H7 (cell line): Measurements from ENCODE around the gene FAM184B. TPM values are rescaled to one million over a fixed set of nuclear protein-coding genes. Genes with fewer than 3 reads are reported as not detected.

ENCODE experiments used
- DNase-seq: peaks from one replicate; pipeline ENCODE4 v3.0.0; 2012
- H3K27me3 ChIP-seq: 2 replicates; pipeline ENCODE4 v1.6.0; 2011; ENCODE audit warnings: mild to moderate bottlenecking, low read length; ENCODE audit not compliant: control insufficient read depth, insufficient read depth
- H3K36me3 ChIP-seq: replicated peaks from 2 replicates; pipeline ENCODE4 v1.5.1; 2011; ENCODE audit warnings: low read length; ENCODE audit not compliant: control insufficient read depth, insufficient read depth
- H3K4me3 ChIP-seq: 2 replicates; pipeline ENCODE4 v1.5.1; 2011; ENCODE audit warnings: low read depth, mild to moderate bottlenecking, control low read depth, low read length, moderate library complexity; ENCODE audit not compliant: insufficient read depth
- total RNA-seq: library from RNA; depleted of rRNA; stranded (reverse); fragments of >200 nt; shearing (Covaris generic); gene quantifications from 2 replicates; pipeline ENCODE4 v1.2.3, GENCODE V29; 2014

Gene FAM184B
- total RNA-seq, 1 experiment from 2014 or later, result not detected

GRCh38 chr4:17763416-17763815, 18.0 kb downstream of the FAM184B start:
- no peaks in the 10 kb centered on the region for H3K36me3 ChIP-seq
- H3K27me3 ChIP-seq, result no peaks in the 10 kb centered on the region
- H3K4me3 ChIP-seq, result no peak overlapping the region
- no peak for DNase-seq

DNA sequence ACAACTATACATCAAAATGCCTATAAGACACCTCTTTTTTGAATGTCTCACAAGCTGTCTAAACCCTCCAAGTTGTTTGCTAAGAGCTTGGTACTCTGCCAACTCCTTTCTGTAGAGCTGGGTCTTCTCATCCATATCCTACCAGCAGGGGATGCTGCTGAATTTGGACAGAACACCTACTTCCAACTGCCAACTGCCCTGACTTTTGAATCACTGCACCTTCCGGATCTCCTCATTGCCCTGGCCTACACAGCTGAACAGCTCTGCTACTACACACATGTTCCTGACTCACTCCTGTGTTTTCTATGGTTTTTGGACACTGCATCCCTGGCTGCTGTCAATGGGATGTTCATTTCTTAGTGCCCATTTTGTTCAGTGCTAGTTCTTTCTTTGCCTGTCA, 18.7 kb downstream of the FAM184B start:
- no peaks in the 10 kb centered on the region for H3K27me3 ChIP-seq
- no peak overlapping the region for H3K4me3 ChIP-seq
- DNase-seq, result no peak
- no peaks in the 10 kb centered on the region for H3K36me3 ChIP-seq

DNA sequence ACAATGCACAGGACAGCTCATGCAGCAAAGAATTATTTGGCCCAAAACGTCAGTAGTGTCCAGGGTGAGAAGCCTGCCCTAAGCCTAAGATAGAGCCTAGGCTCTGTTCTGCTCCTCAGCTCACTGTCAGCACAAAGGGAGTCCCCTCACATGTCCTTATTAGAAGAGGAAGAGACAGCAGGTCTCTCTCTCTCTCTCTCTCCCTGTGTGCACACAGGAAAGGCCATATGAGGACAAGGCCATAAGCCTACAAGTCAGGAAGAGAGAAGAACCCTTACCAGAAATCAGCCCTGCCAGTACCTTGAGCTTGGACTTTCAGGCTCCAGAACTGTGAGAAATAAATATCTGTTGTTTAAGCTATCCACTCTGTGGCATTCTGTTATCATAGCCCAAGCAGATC, 20.4 kb downstream of the FAM184B start:
- Histone ChIP-seq H3K36me3 (no peaks in the 10 kb centered on the region), H3K4me3 (no peak overlapping the region), H3K27me3 (no peaks in the 10 kb centered on the region)
- no peak for DNase-seq

DNA sequence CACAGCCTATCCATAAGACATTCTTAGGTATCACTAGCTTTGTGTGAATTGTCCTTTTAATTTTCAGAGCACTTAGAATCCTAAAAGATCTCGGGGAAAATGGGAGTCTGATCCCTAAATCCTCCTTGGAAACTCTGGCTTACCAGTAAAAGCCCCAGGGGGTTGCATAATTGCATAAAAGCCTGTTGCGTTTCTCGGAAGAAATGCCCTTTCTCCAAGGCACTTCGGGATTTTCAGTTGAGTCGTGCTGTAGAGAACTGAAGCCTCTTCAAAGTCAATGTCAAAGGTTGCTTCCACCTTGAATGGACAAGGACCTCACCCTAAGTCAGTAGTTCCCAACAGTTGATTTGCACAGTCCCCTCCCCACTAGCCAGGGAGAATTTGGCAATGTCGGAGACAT, 20.8 kb downstream of the FAM184B start:
- H3K4me3 ChIP-seq, result no peak overlapping the region

DNA sequence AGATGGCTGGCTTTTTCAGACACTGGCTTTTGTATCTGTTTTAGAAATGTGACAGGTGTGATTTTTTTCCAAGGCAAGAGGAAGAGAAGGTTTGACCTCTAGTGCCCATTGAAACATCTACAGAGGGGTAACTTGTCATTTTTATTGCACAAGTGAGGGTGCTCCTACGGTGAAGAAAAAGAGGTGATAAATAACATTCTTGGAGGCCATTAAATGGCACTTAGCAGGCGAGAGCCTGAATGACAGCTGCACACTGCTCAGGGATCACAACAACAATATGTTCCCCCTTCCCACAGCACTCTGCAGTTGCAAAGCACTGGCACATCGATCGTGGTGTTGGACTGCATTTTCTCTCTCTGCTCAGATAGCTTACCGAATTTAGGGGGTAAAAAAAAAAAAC, 22.9 kb downstream of the FAM184B start:
- Histone ChIP-seq H3K36me3 (no peaks in the 10 kb centered on the region), H3K27me3 (no peaks in the 10 kb centered on the region), H3K4me3 (no peak overlapping the region)
- no peak for DNase-seq

More for the DNA sequence above, 20.8 kb downstream of the FAM184B start:
- Histone ChIP-seq H3K27me3 (no peaks in the 10 kb centered on the region), H3K36me3 (no peaks in the 10 kb centered on the region)
- DNase-seq, result peak; percentile 56

GRCh38 chr4:17757621-17758020, 23.8 kb downstream of the FAM184B start:
- no peaks in the 10 kb centered on the region for H3K27me3 ChIP-seq

GRCh38 chr4:17753646-17754045, 27.8 kb downstream of the FAM184B start:
- no peaks in the 10 kb centered on the region for H3K36me3 ChIP-seq
- H3K27me3 ChIP-seq, result no peaks in the 10 kb centered on the region
- DNase-seq, result no peak
- H3K4me3 ChIP-seq, result no peak overlapping the region

More at GRCh38 chr4:17757621-17758020, 23.8 kb downstream of the FAM184B start:
- Histone ChIP-seq H3K4me3 (no peak overlapping the region), H3K36me3 (no peaks in the 10 kb centered on the region)
- DNase-seq, result no peak

- Histone ChIP-seq H3K36me3 (no peaks in the 10 kb centered on the region), H3K27me3 (no peaks in the 10 kb centered on the region), H3K4me3 (no peak overlapping the region)
- DNase-seq, result no peak
Measured at GRCh38 chr4:17740702-17741101, 40.7 kb downstream of the FAM184B start.

DNA sequence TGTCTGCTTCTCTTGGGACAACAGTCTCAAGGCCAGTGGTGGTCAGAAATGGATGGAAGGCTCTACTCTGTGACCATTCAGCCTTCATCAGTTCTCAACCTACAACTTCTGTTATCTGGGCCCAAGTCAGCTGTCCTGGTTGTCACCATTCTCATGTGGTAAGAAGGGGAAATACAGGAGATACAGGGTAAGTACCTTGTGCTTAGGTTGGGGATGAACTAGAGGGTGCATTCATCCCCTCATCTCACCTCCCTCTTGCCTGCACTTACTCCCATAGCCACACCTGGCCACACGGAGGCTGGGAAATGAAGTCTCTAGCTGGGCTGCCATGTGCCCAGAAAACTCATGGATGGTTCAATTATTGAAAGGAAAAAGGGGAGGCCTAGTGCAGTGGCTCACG, 44.9 kb downstream of the FAM184B start:
- Histone ChIP-seq H3K27me3 (no peaks in the 10 kb centered on the region), H3K4me3 (no peak overlapping the region), H3K36me3 (no peaks in the 10 kb centered on the region)
- no peak for DNase-seq

GRCh38 chr4:17726911-17727310, 54.5 kb downstream of the FAM184B start:
- no peak for DNase-seq
- H3K36me3 ChIP-seq, result no peaks in the 10 kb centered on the region
- no peaks in the 10 kb centered on the region for H3K27me3 ChIP-seq
- no peak overlapping the region for H3K4me3 ChIP-seq

DNA sequence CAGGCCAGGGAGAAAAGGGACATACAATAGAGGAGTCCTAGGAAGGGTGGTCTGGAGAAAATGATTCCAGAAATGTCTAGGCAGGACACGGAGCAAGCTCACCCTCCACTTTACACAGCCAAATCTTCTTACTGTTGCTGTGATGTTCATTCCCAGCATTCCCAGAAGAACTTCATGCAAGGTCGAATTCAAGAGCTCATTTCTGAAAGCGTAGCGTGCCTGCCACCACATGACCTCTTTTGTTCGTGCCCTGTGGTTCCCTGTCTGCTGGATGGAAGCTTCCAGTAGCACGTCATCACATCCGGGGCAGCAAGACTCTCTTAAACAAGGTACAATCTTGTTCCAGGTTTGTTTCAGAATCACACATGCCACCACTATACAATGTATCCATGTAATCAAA, 57.8 kb downstream of the FAM184B start:
- Histone ChIP-seq H3K36me3 (no peaks in the 10 kb centered on the region), H3K27me3 (no peaks in the 10 kb centered on the region), H3K4me3 (no peak overlapping the region)
- DNase-seq, result no peak

DNA sequence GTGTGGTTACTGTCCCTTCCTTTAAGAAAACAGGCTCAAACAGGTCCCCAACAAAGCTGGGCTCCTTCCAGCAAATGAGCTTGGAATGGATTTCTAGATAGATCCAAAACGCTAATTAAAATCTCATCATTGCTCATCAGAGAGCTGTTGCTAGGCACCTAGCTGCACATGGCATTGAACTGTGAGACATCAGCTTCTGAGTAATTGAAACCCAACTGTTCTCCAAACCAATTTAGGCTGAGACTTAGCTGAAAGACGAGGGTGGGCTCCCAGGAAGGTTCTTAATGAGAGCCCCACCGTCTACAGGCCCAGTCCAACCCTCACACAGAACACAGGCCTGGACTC, 59.1 kb downstream of the FAM184B start:
- DNase-seq, result no peak
- Histone ChIP-seq H3K4me3 (no peak overlapping the region), H3K36me3 (no peaks in the 10 kb centered on the region), H3K27me3 (no peaks in the 10 kb centered on the region)

- Histone ChIP-seq H3K27me3 (no peaks in the 10 kb centered on the region), H3K4me3 (no peak overlapping the region), H3K36me3 (no peaks in the 10 kb centered on the region)
- DNase-seq, result no peak
Measured at GRCh38 chr4:17721496-17722355, 59.7 kb downstream of the FAM184B start.

DNA sequence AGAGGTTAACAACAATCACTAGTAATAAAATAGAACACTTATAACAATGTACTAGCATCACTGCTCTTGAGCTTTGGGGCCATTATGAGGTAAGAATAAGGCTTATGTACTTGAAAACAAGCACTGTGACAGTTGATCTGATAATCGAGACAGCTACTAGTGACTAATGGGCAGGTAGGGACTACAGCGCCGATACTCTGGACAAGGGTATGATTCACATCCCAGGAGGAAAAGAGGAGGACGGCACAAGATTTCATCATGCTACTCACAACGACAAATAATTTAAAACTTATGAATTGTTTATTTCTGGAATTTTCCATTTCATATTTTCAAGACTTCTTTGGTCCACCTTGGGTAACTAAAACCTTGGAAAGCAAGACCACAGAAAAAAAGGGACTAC, 62.3 kb downstream of the FAM184B start:
- no peak overlapping the region for H3K4me3 ChIP-seq
- no peaks in the 10 kb centered on the region for H3K27me3 ChIP-seq
- no peaks in the 10 kb centered on the region for H3K36me3 ChIP-seq
- no peak for DNase-seq

- Histone ChIP-seq H3K4me3 (no peak overlapping the region), H3K36me3 (no peaks in the 10 kb centered on the region), H3K27me3 (no peaks in the 10 kb centered on the region)
- DNase-seq, result no peak
Measured at GRCh38 chr4:17718471-17718870, 63.0 kb downstream of the FAM184B start.

DNA sequence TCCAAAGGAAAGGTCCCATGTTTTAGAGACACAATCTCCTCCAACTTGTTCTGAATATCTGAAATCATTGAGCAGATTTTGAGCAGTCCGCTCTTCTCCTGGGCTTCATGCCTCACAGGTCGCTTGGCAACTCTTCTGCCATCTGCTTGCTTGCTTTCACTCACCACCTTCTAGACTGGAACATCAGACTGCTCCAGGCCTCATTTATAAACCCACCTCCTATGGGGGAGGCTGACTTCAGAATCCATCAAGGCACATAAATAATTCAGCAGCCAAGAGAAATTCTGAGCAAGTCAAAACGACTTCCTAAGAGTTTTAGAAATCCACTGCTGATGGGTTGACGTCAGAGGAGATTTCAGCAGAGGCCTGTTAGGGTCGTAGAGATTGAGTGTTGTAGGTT, 64.1 kb downstream of the FAM184B start:
- Histone ChIP-seq H3K27me3 (no peaks in the 10 kb centered on the region), H3K4me3 (no peak overlapping the region), H3K36me3 (no peaks in the 10 kb centered on the region)
- no peak for DNase-seq
